Activated T-cell treated with anti-CD3 and anti-CD28 coated beads for 1 hour (primary cell): ENCODE results near the gene CBX8.

Source experiments
- DNase-seq: peaks from one replicate; pipeline ENCODE4 v3.0.0-alpha.2; 2020; ENCODE audit warnings: low read depth

CBX8 gene

DNA sequence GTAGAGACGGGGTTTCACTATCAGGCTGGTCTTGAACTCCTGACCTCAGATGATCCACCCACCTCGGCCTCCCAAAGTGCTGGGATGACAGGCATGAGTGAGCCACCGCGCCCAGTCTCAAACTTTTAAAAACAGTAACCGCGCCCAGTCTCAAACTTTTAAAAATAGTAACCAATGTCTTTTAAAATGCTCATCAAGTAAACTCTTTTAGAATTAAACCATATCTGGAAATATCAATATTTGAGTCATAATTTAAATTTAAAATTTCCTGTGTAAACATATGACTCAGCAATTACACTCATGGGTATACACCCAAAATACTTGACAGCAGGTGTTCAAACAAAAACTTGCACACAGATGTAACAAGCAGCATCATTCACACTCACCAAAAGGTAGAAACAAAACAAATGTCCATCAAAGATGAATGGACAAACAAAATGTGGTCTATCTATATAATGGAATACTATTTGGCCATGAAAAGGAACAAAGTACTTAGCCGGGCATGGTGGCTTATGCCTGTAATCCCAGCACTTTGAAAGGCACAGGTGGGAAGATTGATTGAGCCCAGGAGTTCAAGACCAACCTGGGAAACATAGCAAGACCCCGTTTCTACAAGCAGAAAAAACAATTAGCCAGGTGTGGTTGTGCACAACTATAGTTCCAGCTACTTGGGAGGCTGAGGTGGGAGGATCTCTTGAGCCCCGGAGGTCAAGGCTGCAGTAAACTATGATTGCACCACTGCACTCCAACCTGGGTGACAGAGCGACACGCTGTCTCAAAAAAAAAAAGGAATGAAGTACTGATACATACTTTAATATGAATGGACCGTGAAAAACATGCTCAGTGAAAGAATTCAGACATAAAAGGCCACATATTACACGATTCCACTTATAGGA, 46.0 kb downstream of the CBX8 start:
- no peak for DNase-seq

DNA sequence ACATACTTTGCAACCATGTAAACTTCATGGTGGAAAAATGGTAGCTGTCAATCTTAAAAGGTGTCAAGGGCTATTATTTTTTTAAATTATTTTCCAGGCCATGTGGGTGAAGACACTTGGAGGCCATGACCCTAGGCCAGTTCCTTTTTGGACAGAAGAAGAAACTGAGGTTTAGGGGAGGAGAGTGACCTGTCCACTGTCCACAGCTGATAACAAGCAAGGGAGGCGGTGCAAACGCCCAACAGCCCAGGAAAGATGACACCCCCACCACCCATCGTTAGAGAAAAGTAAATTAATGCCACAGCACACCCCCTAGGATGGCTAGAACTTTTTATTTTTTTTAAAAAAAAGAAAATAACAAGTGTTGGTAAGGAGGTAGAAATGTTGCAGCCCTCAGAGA, 46.9 kb downstream of the CBX8 start:
- DNase-seq, result no peak

DNA sequence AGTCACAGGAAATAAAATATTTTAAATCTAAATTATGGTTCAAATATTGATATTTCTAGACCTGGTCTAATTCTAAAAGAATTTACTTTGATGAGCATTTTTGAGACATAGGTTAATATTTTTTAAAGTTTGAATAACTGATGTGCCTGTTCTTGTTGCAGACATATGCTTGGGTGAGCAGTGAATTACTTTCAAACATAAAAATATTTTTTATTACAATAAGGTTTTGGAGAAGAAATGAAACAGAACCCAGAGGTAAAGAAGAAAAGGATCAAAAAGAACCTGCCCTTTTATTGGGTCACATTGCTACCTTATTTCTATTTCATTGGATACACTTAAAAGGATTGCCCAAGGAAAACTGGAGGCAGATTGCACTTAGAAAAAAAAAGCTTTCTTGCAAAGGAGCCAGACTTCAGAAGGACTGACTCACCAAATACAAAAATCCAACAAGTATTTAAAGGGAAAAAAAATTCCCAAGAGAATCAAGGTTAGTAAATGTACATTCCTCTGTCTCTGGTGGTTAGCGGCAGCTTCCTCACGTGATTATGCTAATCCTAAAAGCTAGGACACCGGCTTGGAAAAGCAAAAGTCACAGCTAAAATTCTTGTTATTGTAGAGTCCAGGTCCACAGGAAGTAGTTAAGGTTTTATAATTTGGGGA, 47.6 kb downstream of the CBX8 start:
- no peak for DNase-seq

DNA sequence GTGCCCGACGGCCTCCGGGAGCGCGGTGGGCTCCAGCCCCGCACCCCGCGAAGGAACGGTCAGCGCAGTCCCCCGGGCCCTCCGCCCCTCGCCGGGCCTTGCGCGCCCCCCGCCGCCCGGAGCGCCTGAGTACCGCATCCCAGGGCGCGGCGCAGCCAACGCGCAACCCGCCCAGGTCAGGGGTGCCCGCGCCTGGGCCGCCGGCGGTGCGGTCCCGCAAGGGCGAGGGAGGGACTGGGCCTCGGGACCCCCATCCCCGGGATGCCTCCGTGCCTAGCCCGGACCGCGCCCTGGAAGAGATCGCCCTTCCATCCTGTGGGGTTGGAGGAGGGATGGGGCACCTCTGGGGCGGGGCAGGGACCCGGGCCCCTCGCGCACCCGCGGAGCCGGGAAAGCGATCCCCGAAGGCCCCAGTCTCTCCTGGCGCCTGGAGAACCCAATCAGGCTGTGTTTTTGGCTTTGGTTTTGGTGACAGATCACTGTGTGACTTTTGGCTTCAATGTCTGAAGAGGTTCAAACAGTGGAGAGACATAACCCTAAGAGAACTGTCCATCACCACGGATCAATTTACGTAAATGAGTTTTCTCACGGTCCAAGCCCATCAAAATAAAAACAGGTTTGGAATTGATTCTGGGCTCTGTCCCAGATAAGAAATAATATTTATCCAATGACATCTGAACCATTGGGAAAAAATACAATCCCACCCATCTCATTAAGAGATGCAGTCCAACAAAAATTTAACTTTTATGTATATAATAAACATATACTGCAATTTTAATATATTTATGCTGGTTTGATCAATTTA, 48.4 kb downstream of the CBX8 start:
- no peak for DNase-seq

DNA sequence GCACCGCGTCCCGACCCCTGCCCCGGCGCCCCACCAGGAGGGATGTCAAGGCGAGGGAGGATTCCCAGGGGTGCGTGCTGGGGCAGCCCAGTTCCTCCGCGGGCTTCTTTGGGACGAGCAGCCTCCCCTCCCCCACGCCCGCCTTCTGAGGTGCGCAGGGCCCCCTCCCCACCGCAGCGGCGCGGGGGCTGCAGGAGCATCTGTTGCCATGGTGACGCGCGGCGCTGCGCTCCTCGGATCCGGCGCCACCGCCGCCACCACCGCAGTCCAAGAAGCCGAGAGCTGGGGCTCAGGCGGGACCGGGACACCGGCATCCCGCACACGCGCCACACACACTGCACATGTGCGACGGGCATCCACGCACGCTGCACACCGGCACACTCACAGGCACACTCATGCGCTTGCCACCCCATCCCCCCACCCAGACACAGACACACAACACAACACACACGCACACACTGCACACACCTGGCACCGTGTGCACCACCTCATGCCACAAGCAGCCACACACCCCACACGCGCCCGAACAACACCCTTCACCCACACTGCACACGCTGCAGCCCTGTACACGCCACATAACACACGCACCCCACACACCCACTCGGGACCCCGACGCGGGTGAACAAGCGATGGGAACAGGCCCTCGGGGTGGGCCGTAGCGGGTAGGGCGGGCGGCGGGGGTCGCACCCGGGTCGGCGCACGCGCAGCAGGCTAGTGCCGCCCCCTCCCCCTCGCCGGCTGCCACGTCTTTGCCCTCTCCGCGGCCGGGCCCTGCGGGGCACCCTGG, 49.2 kb downstream of the CBX8 start:
- DNase-seq, result no peak

DNA sequence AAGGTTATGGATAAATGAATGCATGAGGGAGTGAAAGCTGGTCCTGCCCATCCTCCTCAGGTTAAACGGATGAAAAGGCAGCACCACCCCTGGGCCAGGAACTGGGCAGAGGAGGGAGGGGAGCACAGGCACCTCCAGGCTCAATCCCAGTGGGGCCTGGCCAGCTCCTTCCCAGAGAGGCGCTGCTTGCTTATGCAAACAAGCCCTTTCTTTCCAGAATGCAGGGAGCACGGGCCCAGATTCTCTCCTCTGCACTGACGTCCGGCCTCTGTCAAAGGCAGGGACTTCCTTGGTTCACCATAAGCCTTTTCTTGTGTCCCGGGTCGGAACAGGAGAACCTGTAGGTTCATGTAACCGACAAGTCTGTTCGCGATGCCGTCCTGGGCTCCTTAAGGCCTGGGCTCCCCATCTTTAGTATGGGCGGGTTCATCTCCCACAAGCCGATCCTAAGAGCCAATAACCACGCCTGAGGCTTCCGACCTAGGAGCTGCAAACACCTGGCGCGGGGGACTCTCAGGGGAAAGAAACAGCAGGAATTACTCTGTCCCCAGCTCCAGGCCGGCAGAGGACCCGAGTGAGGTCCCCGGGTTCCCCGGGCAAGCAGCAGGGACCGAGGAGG, 49.9 kb downstream of the CBX8 start:
- DNase-seq, result no peak

DNA sequence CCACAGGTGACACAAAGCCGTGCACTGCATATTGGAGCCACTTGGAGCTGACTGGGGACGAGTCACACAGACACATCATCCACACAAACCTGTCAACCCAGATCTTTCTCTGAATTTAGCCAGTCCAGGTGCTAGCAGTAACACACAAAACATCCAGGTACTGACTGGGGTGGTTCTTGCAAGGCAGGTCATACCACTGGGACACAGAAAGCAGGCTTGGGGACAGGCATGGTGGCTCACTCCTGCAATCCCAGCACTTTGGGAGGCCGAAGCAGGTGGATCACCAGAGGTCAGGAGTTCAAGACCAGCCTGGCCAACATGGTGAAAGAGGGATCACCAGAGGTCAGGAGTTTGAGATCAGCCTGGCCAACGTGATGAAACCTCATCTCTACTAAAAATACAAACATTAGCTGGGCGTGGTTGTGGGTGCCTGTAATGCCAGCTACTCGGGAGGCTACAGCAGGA, 51.2 kb downstream of the CBX8 start:
- no peak for DNase-seq

DNA sequence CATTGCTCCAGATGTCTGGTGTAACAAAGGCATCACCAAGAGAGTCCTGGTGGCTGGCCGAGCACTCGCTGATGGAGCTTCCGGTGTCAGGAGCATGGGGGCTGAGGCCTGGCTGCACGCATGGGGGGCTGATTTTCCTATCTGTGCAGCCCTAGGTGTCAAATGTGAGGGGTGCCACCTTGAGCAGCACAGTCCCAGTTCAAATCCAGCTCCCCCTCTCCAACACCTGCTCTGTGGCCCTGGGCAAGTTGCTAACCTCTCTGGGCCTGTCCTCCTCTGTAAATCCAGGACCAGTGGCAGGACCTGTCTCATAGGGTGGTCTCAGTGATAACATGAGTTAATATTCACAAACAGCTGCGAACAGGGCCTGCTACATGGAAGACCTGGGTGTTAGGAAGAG, 53.3 kb downstream of the CBX8 start:
- DNase-seq, result no peak

DNA sequence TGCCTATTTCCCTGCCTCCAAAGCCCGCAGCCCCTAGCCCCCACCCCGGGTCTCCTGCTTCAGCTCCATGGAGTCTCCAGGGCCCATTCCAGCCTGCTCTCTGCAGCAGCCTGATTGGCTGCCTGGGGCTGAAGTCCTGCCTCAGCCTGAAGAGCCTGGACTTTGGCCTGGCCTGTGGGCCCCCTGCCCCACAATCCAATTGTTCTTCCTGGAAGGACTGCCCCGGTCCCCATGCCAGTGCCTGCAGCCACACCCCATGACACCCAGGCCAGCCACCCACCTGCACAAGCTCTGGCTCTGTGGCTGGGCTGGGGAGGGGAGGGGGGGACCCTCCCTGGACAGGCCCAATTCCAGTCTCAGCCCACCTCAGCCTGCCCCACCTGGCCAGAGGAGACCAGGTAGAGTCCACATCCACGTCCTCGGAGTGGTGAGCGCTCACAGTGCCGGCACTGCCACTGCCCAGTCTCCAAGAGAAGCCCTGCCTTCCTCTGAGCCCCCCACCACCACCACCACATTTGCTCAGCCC, 53.9 kb downstream of the CBX8 start:
- DNase-seq, result no peak

DNA sequence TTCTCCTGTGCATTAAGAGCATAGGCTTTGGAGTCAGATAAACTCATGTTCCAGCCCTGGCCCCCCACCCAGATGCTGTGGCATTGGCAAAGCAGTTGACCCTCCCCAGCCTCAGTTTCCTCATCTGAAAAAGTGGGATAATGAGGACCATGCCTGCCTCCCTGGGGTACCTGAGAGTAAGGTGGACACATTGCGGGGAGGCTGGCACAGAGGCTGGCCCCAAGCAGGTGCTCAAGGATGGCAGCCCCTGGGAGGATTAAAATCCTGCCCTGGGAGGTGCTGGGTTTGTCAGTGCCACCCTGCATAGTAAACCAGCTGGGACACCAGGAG, 54.3 kb downstream of the CBX8 start:
- no peak for DNase-seq
